Body of pancreas (tissue), 4 donors: ENCODE data around the gene PTGER3. TPM values are rescaled to one million over a fixed set of nuclear protein-coding genes. Genes with fewer than 3 reads are reported as not detected.
A peak's percentile ranks its signal among the peaks of the same experiment; 100 is the strongest.

Experiments used
- ATAC-seq: fragments of 150-250 bp; one replicate; pipeline ENCODE4 v1.9.1; 2016
- DNase-seq, 4 donors: peaks; one replicate each; pipeline ENCODE4 v3.0.0-alpha.2; 2019
- H3K27ac ChIP-seq, 4 donors: fragments of 200-600 bp; sonication (generic); 1 replicate in 3 of 4; 2 replicates in 1 of 4; pipeline versions ENCODE4 v1.5.1 to v1.6.1; 2016 to 2019; ENCODE audit warnings: mild to moderate bottlenecking in 1 of 4, mixed read lengths in 1 of 4, moderate library complexity in 1 of 4
- H3K27me3 ChIP-seq, 2 donors: fragments of 200-600 bp; sonication (generic); one replicate each; pipeline ENCODE4 v1.6.0; 2016; ENCODE audit warnings: mild to moderate bottlenecking in 1 of 2
- H3K36me3 ChIP-seq, 2 donors: fragments of 200-600 bp; sonication (generic); replicated peaks in 1 of 2; 2 replicates each; pipeline ENCODE4 v1.5.1; 2016; ENCODE audit warnings: low read depth in 2 of 2; ENCODE audit not compliant: insufficient read depth in 1 of 2
- H3K4me1 ChIP-seq: fragments of 200-600 bp; sonication (generic); one replicate; pipeline ENCODE4 v1.6.0; 2016
- H3K4me3 ChIP-seq, 2 donors: fragments of 200-600 bp; sonication (generic); 1 replicate in 1 of 2; 2 replicates in 1 of 2; pipeline ENCODE4 v1.5.1; 2016 to 2019
- H3K9me3 ChIP-seq, 3 donors: fragments of 200-600 bp; sonication (generic); 1 replicate in 2 of 3; 2 replicates in 1 of 3; pipeline ENCODE4 v1.5.1; 2016
- CTCF ChIP-seq, 7 experiments: fragments of 450-650 bp in 4 of 7; fragments of 200-600 bp in 3 of 7; sonication (generic) in 3 of 7; IDR thresholded peaks; one replicate each; pipeline ENCODE4 v1.5.1; 2016 to 2019; ENCODE audit warnings: antibody characterized with exemption in 7 of 7
- POLR2A ChIP-seq, 3 donors: fragments of 450-650 bp; IDR thresholded peaks; one replicate each; pipeline ENCODE4 v1.6.1; 2016; ENCODE audit warnings: antibody characterized with exemption in 3 of 3, mild to moderate bottlenecking in 2 of 3
- WGBS, 2 donors: methylation state at CpG; one replicate each; pipeline ENCODE4 v1.1.5; 2017; 5-methylcytosine and 5-hydroxymethylcytosine counted together
- intact Hi-C: fragments of 100-400 bp; cut with DNase I; formaldehyde crosslinking; loops from one replicate; pipeline ENCODE4 v1.15.1; 2023
- total RNA-seq, 2 donors: library from RNA; depleted of rRNA; stranded (reverse); fragments of >200 nt; gene quantifications; one replicate each; pipeline ENCODE4 v1.1.0, GENCODE V29; 2016

The PTGER3 gene
- total RNA-seq, 2 donors from 2014 or later: 15.0 to 65.3 TPM

GRCh38 chr1:71081697-71082080 lies 34.1 kb upstream of the PTGER3 start:
- Histone ChIP-seq H3K27ac (peak overlapping the region in 3 of 4 donors; percentile 85 to 96 (median 95)), H3K27me3 (no peaks in the 10 kb centered on the region), H3K9me3 (no peaks in the 10 kb centered on the region), H3K36me3 (peaks cover 0 to 3% of the 10 kb centered on the region in 2 donors), H3K4me1 (peaks cover 23% of the 10 kb centered on the region), H3K4me3 (peak overlapping the region in 1 of 2 donors; percentile 9)
- TF ChIP-seq CTCF (IDR thresholded peaks at IDR 0.05): no peak
- 39 to 50% methylated on average over 7 of the region's 7 CpGs for WGBS, 2 donors
- ATAC-seq (no peak), DNase-seq (peak in 3 of 4 donors; percentile 10 to 27 (median 14))
- intact Hi-C loops: no loop called here

- ATAC-seq (peak; percentile 99), DNase-seq (peak; percentile 93 to 96 (median 95))
- WGBS, 2 donors: 0% methylated on average over 33 of the region's 33 CpGs
- H3K27me3 ChIP-seq: no peaks in the 10 kb centered on the region
- H3K4me1 ChIP-seq: peaks cover 23% of the 10 kb centered on the region
- H3K4me3 ChIP-seq: peak within 1 kb of the TSS; percentile 73 to 86
- H3K27ac ChIP-seq: peak within 1 kb of the TSS; percentile 85 to 96 (median 92)
- intact Hi-C loops: no loop called here
- TF ChIP-seq POLR2A (IDR thresholded peaks at IDR 0.05): peak; percentile 67 to 93 (median 92)
- peak; percentile 44 to 87 (median 78) for TF ChIP-seq CTCF (IDR thresholded peaks at IDR 0.05)
- H3K9me3 ChIP-seq: no peaks in the 10 kb centered on the region
- peaks cover 0 to 9% of the 10 kb centered on the region in 2 donors for H3K36me3 ChIP-seq
Measured at GRCh38 chr1:71080739-71081696, 33.4 kb upstream of the PTGER3 start, which contains the start of gene ZRANB2. Gene ZRANB2 (minus strand): TSS chr1:71081035. CDS start chr1:71080995, 40 bp downstream.

- peak overlapping the region; percentile 73 to 86 for H3K4me3 ChIP-seq
- 0 to 1% methylated on average over 17 of the region's 17 CpGs for WGBS, 2 donors
- peak in 3 of 4 donors; percentile 14 to 30 (median 28) for DNase-seq
- H3K27me3 ChIP-seq: no peaks in the 10 kb centered on the region
- peak overlapping the region; percentile 85 to 96 (median 92) for H3K27ac ChIP-seq
- H3K36me3 ChIP-seq: peaks cover 0 to 16% of the 10 kb centered on the region in 2 donors
- H3K4me1 ChIP-seq: peaks cover 23% of the 10 kb centered on the region
- no peaks in the 10 kb centered on the region for H3K9me3 ChIP-seq
- peak; percentile 60 for ATAC-seq
- intact Hi-C loops: no loop called here
- TF ChIP-seq CTCF (IDR thresholded peaks at IDR 0.05): no peak
- no peak for TF ChIP-seq POLR2A (IDR thresholded peaks at IDR 0.05)
Measured at GRCh38 chr1:71080230-71080738, 32.7 kb upstream of the PTGER3 start.

- WGBS, 2 donors: 80 to 81% methylated on average over 1 of the region's 1 CpG
- TF ChIP-seq CTCF (IDR thresholded peaks at IDR 0.05) (no peak), POLR2A (IDR thresholded peaks at IDR 0.05) (no peak)
- no peak overlapping the region for H3K27ac ChIP-seq
- H3K4me3 ChIP-seq: no peak overlapping the region
- H3K36me3 ChIP-seq: peaks cover 13 to 32% of the 10 kb centered on the region in 2 donors
- DNase-seq: no peak
- no peaks in the 10 kb centered on the region for H3K27me3 ChIP-seq
- peaks cover 11% of the 10 kb centered on the region for H3K4me1 ChIP-seq
- H3K9me3 ChIP-seq: no peaks in the 10 kb centered on the region
- no peak for ATAC-seq
- intact Hi-C loops: no loop called here
Measured at GRCh38 chr1:71074681-71075080, 27.1 kb upstream of the PTGER3 start.
